NCI-H1092 treated with DMSO at 0.1 percent for 48 hours (cell line): ENCODE data around the gene PDZD7.

ENCODE experiments used
- DNase-seq: peaks from one replicate; lab custom pipeline; 2025; lab: John Stamatoyannopoulos, UW

PDZD7 gene

DNA sequence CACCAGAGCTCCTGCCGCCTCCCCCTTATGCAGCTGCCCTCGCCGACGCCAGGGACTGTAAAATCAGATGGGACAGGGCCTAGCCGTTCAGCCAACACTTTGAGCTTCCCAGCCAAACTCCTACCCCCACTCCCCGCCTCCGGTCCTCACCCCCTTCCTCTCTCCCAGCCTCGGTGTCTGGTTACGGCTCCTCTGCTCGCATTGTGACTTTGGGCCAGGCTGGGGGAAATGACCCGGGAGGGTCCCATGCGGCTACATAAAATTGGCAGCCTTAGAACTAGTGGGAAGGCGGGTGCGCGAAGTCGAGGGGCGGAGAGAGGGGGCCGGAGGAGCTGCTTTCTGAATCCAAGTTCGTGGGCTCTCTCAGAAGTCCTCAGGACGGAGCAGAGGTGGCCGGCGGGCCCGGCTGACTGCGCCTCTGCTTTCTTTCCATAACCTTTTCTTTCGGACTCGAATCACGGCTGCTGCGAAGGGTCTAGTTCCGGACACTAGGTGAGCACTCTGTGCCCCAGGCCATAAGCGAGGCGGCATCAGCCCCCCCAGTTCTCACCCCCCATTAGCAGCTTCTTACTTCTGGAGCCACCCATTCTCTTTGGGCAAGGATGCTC lies 30.8 kb upstream of the PDZD7 start, which contains the start of gene KAZALD1:
TSS of gene KAZALD1 (plus strand) at position 366 of the 608 bp plus-strand sequence. CDS start 604 bp downstream, outside the sequence.
- DNase-seq, result peak; percentile 57

DNA sequence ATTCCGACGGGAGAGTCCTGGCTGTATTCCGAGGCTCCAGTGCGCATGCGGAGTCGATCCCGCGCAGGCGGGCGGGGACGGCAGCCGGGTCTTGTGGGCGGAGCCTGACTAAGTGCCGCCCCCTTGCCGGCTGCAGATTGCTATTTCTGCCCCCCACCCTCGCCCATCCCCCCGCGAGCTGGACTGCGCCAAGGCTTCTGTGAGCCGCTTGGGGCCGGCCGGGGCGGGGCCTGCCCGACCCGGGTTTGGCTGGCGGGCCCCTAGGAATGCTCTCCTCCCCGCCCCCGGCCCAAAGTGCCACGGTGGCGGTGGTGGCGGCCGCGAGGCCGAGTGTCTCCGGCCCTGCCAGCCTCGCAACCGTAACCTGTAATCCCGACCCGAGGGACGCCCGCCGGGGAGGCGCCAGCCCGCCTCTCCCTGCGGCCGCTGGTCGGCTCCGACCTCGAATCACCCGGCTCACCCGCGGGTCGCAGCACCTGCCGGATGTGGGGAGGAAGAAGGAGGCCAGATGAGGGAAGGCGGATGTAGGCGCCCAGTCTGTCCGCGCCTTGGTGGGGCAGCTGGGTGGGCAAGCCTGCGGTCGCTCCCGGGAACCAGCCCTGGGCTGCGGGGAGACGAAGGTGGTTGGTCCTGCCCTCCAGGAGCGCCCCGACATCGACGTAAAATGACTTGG lies 30.2 kb upstream of the PDZD7 start:
- peak; percentile 93 for DNase-seq

DNA sequence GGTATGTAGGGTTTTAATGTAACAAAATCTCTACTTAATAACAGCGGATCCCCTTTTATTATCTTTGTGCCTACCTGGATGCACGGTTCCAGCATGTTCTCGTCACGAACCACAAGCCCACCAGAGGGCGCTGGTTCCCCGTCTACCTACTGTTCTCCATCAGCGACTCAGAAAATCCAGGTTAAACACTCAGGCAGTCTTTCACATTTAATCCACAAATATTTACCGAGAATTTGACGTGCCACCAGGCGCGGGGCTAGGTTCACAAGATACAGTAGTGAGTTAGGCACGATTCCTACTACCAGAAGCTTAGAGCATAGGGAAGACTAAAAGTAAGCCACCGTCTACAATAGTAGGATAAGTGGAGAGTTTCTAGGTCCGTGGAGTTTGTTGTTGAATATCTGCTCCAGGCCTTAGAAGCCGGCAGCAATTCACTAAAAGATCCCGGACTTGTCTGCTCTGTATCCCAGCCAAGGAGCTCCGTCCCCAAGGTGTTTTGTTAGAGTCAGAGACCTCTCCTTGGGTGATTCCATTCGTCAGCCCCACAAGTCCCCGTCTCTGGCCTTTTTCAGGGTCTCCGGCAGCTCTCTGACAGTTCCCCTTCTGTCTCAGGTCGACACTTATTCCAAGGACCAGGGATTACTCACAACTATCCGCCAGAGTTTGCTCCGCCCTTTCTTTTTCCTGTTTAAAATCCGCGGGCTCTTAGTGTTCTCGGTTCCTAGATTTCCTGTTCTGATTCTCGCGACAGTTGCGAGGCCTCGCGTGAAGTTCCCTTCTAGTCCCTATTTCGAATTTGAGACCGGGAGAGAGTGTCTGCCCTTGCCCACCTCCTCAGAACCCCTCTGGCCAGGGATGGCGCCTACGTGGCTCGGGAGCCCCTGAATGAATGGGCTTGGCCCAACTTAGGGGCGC lies 29.4 kb upstream of the PDZD7 start:
- peak; percentile 93 for DNase-seq

DNA sequence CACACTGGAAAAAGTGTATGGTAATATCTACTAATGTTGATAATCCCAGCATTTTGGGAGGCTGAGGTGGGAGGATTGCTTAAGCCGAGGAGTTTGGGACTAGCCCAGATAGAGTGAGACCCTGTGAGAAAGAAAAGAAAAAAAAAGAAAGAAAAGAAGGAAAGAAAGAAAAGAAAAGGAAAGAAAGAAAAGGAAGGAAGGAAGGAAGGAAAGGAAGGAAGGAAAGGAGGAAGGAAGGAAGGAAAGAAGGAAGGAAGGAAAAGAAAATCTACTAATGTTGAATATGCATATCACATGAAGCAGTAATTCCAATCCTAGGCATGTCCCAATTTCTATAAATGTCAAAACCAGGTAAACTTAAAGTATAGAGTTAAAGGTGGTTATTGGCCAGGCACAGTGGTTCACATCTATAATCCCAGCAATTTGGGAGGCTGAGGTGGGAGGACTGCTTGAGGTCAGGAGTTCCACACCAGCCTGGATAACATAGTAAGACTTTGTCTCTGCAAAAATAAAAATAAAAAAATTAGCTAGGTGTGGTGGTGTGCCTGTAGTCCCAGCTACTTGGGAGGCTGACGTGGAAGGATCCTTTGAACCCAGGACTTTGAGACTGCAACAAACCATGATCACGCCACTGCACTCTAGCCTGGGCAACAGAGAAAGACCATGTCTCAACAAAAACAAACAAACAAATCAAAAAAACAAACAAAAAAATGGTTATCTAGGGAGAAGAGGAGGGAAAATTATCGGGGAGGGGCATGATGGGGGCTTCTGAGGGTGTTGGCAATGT lies 25.6 kb upstream of the PDZD7 start:
- no peak for DNase-seq

DNA sequence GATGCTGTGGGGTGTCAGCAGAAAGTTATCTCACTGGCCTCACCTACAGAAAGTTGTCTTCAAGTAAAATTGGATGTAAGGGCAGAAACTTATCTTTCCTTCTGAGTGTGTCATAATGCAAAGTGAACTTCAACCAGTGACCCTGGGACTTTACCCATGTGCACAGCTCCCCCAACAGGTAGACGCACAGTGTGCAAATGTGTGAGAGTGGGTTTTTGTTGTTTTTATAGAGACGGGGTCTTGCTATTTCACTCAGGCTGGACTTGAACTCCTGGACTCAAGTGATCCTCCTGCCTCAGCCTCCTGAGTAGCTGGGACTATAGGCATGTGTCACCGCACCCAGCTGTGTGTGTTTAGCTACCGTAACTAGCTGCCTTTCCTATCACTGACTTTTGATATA lies 24.5 kb upstream of the PDZD7 start:
- no peak for DNase-seq

DNA sequence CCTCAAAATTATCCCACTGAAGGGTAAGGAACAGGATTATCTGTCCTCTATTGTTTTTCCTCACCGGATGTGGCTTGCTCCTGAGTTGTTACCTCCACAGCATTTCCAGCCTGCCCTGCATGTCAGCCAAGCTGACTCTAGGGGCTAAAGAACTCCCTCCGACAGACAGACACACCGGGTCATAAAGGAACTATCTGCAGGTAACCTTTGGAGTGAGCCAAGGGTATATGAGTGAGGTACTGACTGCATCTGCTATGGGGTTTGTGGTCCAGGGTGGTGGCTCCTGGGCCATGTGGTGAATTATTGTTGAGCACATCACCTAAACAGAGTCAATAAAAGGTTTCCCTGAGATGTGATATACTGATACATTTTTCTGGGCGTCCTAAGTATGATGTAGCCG lies 23.9 kb upstream of the PDZD7 start:
- no peak for DNase-seq

DNA sequence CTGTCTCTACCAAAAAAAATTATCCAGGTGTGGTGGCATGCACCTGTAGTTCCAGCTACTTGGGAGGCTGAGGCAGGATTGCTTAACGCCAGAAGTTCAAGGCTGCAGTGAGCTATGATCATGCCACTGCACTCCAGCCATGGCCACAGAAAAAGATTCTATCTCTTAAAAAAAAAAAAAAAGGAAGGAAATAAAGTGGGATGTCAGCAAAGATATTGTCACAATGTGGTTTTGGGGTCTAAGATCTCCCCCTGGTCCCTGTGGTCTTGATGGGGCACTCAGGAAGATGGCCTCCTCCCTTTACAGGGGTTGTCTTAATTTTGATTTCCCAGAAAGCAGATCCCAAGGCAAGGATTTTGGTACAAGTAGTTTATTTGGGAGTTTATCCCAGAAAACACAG lies 23.4 kb upstream of the PDZD7 start:
- no peak for DNase-seq

DNA sequence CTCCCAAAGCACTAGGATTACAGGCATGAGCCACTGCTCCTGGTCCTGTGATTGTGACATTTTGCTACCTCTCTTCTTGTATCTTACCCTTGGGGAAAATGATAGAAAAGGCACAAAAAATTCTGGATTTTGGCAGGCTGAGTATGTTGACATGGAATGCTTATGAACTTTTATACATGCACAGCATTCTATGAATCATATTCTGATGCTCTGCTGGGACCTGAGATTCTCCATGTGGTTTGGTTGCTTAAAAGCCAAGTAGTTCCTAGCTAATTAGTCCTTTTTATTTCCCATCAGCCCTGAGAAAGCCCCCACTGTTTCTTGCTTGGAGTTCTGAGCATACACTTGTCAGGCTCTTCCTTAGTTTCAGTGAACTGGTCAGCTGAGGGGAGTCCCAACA lies 22.6 kb upstream of the PDZD7 start:
- no peak for DNase-seq

DNA sequence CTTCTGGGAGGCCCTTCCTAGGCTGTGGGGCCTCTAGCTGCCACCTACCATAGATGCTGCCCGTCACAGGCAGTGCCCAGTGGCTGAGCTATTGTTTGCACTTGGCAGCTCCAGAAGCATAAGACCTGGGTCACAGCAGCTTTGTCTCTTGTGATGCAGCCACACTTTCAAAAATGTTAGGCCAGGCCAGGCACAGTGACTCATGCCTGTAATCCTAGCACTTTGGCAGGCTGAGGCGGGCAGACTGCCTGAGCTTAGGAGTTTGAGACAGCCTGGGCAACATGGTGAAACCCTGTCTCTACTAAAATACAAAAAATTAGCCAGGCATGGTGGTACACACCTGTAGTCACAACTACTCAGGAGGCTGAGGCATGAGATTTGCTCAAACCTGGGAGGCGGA lies 21.4 kb upstream of the PDZD7 start:
- DNase-seq, result no peak

DNA sequence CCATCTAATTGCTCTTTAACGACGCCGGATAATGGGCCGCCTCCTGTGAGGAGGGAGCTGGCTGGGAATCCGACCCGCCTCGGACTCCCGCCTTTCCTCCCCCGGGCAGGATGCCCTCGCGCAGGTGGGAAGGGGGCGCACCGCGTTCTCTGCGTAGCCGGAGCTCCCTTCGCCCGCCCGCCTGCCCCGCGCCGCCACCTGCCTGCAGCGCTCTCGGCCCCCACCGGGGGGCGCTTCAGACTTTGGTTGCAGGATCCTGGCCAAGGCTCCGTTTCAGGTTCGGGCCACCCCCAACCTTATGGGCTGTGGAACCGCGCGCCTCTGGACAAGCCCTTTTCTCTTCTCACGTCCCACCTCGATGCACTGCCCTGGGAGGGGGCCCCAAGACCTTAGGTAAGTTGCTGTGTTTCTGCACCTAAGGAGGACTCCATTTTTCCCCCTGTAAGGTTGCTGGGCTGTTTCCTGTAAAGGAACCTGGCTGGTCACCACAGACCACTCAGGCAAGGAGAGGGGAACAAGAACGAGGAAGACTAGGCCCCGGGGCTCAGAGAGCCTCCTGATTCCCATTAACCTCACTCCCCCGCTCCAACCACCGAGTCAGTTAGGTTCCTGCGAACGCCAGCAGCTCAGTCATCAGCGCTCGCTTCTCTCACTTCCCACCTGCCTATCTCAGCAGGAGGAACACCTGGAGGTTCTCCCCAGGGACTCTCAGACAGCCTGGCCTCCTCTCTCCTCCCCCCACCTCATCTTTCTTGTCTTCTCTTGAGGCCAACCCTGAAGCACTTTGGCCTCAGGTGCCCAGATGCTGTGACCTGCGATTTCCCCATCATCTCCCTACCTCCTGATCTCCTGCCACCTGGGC lies 19.5 kb upstream of the PDZD7 start:
- peak; percentile 64 for DNase-seq

DNA sequence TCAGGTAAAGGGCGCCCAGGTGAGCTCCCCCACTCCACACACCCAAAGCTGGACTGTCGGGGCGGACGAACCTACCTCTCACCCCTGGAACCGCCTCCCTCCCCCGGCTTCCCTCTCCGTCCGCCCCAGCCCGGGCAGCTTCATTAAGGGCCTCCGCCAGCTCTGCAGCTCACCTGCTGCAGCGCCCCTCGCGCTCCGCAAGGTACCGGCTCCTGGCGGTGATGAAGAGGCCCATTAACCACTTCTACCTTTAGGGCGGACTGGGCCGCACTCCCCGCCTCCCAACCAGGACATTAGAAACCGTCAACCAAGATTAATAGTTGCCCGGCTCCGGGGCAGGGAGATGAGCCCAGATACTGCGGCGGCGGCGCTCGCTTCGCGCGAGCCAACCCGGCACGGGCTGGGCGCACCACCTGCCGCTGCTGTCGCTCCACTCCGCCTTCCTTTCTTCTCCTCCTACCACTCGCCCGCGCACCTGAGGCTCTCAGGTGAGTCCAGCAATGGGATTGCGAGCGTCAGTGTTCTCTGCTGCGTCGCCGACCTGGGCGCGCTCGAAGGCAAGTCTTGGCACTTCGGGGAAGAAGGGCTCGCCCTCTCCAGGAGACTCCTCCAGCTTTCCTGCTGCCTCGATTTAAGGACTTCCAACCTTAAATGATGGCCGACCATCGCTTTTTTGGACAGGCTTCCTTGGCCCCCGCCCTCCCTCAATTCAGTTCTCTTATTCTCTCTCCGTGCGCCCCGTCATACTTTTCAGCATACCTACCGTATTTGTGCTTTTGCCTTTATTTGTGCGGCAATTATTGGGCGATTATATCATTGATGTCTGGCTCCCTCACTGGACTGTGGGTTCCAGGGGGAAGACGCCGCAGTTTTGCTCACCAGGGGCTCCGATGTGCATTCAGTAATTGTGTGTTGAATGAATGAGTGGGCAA lies 17.3 kb upstream of the PDZD7 start:
- no peak for DNase-seq

DNA sequence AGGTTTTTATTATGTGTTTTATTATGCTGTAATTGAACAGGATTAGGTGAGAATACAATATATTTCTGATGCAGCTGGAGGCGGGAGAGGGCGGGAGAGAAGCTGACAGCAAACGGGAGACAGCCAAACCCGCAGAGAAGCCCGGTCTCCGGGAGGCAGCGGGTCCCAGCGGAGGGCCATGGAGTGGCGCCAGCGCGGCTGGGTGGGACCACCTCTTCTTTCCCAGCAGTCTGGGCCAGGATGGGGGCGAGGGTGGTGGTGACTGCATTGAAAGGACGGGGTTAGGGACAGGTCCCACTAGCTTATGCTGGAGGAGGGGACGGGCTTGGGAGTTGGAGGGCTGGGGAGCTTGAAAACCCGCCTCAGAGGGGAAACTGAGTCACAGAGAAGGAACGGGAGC lies 16.3 kb upstream of the PDZD7 start:
- no peak for DNase-seq

DNA sequence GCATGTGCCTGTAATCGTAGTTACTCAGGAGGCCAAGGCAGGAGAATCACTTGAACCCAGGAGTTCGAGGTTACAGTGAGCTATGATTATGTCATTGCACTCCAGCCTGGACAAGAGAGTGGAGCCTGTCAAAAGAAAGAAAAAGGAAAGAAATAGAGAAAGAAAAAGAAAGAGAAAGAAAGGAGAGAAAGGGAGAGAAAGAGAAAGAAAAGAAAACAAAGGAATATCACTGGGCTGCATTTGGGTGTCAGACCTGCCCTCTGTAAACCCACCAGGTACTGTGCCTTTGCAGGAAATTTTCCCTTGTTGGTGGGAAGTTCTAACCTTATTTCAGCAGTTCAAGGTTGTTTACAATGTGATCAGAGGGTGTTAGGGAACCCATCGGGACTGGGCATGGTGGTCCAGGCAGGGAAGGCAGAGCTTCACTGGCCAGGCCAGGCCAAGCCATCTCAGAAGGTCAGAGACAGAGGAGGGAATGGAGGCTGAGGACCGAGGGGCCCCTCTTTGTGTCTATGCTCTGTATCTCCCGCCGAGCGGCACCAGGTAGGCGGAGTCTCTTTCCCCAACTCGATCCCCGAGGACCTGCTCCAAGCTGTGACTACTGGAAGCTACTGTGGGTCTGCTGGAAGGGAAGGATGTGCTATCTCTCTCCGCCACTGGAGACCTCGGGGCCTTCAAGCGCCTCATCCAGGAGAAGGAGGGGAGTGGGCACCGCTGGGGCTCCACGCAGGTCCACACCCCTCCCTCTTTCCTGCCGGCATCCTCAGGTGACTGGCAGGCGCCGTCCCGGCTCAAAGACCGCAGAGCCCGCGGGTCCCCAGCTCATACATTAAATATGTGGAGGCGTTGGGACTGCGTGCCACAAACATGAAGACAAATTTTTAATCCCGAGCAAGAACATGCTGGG lies 15.7 kb upstream of the PDZD7 start:
- no peak for DNase-seq

DNA sequence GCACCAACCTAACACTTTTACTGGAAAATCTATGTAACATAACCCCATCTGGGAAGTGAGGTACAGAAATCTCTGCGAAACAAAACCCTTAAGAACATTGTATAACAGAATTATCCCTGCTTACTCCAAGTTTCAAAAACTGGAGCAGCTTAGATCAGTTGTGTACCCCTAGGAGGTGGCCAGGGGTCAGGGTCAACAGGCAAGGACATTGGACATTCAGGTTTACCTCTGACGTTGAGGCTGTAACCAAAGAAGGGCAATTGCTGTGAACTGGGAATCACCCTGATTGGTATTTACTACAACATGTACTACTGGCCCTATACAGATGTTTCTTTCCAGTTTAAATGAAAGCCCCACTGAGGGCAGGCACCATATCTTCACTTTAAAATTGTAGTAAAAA lies 13.2 kb upstream of the PDZD7 start:
- DNase-seq, result no peak

DNA sequence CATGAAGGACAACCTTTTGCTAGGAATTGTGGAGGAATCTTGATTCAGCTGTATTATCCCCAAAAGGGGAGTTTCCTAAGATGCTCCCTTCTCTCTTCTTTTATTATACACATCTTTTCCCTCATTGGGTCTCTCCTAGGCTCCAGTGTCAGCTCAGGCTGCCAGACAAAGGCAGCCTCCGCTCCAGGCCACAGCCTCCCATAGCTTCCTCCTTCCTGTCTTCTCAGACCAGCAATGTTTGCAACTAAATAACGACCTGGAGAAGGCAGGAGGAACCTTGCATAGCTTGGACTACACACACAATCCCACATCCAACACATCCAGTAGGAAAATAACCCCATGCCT lies 12.4 kb upstream of the PDZD7 start:
- DNase-seq, result no peak

DNA sequence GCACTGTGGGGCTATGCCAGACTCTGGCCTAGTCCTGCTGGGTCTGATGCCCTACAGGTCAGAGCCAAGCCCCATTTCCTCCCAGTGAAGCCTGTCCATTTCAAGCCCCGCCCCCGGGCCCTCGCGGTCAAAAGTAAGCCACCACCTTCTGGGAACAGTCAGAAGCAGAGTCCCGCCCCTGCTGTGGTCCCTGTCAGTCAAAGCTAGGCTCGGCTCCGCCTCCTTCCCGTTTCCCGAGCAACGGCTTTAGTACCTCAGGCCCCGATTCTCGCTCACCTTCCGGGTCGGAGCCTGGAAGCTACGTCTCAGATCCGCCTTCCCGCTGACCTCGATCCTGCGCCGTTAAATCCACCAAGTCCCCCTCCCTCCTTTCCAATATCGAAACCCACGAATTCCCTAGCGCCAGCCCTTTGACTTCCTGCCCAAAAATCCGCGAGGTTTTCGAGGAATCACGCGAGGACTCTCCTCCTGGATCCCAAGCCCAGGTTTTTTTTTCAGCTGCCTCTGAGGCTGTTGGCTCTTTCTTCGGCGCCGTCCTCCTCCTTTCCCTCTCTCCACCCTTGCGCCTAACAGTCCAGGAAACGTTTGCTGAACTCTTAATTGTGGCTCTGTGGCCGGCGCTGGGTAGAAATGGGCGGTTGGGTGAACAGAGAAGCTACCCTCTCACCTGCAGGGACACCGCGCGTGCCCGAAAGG lies 11.9 kb upstream of the PDZD7 start:
- peak; percentile 91 for DNase-seq

DNA sequence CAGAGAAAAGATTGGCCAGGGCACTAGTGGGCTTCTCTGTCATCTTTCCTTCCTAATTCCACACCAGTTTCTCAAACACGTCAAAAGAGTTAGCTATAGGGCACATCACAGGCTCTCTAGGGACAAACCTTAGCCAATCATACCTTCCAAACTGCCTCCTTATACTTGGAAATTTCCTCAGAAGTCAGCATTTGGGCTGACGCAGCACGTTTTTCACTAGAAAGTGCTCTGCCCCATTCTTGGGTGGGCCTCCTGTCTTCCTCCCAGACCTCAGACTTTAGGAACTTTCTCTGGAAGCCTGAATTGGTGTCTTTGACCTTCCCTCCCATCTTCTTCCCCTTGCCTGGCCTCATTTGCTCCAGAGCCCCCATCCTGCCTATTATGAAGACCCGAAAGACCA lies 11.2 kb upstream of the PDZD7 start:
- DNase-seq, result no peak

DNA sequence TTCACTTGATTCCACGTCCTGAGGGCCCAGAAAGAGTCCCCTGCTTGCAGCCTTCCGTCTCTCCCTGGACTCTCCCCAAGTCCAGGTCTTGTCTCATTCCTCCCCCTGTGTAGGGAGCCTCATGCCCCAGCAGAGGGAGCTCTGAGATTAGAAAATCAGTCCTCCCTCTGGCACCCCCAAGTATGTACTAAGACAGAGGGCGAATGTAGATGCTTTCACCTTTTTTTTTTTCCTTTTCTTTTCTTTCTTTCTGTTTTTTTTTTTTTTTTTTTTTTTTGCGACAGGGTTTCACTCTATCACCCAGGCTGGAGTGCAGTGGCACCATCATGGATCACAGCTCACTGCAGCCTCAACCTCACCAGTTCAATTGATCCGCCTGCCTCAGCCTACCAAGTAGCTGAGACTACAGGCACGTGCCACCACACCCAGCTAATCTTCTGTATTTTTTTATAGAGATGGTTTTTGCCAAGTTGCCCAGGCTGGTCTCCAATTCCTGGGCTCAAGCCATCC lies 10.4 kb upstream of the PDZD7 start:
- peak; percentile 50 for DNase-seq
